Colon (tissue), 2 donors: ENCODE results near the gene KLHL17.

ENCODE experiments used
- FAIRE-seq: peaks from 2 replicates; lab custom pipeline; 2012; peaks lifted over from hg19 to GRCh38; lab: Jason Lieb, UNC
- donor health status: control.
- donor health status: control.

Gene KLHL17

DNA sequence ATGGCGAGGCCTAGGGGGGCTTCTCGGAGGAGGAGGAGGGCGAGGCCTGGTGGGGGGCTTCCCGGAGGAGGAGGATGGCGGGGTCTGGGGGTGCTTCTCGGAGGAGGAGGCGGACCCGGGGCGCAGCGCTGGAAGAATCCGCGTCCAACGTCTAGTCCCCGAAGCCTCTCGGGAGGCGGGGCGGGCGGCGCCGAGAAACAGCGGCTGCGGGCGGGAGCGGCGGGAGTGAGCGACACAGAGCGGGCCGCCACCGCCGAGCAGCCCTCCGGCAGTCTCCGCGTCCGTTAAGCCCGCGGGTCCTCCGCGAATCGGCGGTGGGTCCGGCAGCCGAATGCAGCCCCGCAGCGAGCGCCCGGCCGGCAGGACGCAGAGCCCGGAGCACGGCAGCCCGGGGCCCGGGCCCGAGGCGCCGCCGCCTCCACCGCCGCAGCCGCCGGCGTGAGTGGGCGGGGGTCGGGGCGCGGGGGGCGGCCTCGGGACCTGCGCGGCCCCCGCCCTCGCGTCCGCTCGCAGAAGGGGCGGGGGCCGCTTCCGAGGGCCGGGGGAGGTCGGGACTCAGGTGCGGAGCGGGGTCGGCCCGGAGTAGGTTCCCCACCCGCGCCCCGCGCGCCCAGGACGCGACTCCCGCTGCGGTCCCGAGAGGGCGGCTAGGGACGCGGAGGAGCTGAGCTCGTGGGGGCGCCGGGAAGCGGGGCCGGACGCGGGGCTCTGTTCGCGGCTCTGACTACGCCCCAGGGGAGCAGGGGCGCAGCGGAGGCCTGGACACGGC lies at the start of gene KLHL17:
KLHL17 (plus strand) TSS at position 222 of the 769 bp plus-strand sequence; CDS start at position 332, 110 bp downstream.
- FAIRE-seq: no peak

DNA sequence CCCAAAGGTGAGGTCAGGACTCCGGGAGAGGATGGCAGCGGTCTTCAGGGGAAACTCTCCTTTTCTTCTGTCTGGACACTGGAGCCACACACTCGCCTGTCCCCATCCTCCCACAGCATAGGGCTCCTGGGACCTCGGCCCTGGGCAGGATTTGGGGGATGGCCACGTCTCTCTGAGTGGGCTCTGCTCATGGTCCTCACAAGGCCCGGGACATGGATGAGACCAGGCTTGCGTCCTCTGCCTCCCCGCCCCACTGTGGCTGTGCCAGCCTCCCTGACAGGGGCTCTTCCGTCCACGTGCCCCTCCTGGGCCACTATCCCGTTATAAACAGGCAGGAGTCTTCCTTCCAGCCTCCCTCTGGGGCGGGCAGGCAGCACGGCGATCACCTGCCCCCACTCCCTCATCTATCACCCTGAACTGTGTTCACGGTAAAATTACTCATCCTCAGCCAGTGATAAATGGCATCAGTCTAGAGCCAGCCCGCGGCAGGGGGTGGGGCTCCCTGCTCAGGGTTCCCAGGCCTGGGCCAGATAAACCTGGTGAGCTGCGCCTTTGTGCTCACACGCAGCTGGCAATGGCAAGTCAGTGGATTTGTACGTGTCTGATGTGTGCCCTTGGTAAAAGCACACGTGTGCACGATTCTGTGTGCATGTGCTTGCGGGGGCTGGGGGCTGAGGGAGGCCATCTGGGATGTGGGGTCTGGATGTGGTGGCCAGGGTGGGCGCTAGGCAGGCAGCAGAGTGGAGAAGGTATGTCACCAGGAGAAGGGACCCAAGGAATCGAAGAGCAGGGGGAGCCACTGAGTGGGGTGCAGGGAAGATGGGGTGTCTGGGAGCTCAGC lies 49.3 kb upstream of the KLHL17 start:
- FAIRE-seq: no peak

DNA sequence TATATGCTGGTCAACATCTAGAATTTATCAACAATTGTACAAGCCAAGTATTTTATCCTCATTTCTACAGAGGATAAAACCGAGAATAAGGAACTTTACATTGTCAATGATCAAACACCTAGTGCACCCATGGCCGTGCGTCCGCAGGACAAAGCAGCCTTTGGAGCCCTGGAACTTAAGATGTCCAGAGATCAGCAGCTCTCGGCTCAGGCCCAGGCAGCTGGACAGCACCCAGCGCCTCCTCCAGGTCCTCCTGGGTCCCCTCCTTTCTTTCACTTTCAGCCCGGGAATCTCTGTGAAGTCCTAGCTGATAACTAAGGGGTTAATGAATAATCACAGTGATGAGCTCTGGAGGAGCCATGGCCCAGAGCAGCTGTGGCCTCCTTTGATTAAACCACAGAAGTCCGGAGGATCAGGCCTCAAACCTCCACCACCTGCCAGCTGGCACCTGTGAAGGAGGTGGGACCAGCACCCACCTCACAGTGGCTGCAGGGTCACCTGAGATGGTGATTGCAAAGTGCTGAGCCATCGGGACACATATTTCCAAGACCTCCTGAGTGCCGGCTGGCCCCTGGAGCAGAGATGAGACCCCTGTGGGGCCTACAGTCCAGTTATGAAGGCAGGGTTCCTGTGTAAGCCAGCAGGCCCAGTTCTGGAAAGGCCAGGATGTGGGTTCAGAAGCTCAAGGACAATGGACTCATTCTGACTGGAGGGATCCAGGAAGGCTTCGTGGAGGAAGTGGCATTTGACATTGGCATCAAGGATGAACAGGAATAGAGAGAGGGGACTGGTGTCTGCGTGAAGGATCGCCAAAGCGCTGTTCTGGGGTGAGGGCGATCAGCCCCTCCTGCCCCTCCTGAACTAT lies 48.3 kb upstream of the KLHL17 start:
- FAIRE-seq: no peak

DNA sequence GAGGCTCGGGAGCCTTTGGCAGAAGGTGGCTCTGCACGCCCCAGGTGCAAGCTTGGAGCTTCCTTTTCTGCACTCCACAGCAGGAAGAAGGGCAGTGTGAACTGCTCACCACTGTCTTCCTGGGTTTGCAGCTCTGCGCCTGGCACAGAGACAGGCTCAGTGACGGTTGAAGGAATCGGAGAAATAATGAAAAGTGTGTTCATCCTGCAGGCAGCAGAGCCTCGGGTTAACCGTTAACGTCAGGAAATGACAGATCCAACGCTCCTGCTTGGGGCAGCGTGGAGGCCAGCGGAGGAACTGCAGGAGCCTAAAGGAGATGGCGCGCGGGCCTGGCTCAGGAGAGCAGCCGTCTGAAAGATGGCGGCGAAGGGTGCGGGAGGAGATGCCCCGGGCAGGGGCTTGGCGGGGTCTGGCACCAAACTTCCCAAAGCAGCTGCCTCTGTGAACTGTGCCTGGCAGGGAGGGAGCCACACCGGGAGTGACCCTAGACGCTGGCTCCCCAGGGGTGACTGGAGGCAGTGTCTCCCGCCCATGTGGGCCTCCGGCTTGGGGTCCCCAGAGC lies 47.6 kb upstream of the KLHL17 start:
- no peak for FAIRE-seq

DNA sequence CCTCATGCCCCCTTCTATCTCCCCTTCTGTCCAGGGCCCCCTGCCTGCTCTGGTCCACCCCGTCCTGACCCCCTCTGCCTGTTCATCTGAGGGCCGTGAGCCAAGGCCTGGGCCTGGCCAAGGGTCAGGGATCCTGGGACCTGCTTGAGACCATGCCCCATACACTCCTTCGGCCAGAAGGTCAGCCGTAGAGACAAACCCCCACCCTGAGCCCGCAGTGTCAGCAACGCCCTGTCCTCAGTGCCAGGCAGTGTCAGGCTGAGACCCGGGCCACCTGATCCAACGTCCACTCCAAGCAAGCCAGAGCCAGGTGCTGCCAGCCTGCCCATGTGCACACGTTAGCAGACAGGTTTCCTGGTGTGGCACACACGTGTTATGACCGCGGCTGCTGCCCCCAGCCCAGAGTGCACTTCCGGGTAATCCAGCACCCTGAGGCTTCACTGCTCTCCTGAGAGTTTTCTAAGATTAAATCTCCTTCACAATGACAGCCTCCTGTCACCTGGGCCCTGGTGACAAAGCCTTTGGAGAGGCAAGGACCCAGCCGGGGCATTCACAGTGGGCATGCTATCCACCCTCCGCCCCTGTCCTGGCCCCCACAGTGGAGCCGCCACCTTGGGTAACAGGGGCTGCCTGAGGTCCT lies 46.8 kb upstream of the KLHL17 start:
- FAIRE-seq: no peak

DNA sequence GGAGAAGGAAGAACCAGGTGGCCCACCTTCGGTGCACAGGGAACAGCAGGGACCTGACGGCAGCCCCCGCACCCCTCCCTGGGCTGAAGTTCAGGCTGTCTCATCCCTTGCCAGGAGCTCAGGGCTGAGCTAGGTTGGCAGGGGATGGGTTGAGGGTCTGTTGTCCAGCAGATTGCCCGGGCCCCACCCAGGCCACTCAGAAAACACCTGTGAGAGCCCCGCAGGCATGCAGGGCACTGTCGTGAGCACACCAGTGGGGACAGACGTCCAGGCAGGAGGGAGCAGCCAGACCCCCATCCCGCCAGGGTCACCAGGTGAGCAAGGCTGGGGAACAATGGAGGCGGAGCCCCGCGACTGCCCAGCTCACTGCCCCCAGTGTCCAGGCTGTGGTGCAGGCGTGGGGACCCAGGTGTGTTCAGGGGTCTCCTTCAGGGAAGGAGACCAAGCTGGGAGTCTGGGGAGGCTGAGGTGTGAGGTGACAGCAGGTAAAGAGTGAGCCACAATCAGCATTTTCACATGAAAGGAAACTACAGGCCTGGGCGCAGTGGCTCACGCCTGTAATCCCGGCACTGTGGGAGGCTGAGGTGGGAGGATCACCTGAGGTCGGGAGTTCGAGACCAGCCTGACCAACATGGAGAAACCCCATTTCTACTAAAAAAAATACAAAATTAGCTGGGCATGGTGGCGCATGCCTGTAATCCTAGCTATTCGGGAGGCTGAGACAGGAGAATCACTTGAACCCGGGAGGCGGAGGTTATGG lies 46.1 kb upstream of the KLHL17 start:
- no peak for FAIRE-seq

DNA sequence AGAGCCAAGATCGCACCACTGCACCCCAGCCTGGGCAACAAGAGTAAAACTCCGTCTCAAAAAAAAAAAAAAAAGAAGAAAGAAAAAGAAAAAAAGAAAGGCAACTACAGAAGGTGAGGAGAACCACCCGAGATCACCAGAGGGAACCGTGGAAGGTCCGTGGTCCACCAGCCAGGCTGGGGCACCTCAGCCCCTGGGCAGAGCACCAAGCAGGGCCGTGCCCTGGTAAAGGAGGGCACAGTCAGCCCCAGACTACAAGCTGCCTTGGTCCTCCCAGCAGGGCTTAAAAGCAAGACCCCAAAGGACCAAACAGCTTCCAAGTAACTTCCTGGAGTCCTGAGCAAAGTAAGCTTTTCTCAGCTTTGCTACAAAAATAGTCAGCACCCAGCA lies 45.5 kb upstream of the KLHL17 start:
- no peak for FAIRE-seq

DNA sequence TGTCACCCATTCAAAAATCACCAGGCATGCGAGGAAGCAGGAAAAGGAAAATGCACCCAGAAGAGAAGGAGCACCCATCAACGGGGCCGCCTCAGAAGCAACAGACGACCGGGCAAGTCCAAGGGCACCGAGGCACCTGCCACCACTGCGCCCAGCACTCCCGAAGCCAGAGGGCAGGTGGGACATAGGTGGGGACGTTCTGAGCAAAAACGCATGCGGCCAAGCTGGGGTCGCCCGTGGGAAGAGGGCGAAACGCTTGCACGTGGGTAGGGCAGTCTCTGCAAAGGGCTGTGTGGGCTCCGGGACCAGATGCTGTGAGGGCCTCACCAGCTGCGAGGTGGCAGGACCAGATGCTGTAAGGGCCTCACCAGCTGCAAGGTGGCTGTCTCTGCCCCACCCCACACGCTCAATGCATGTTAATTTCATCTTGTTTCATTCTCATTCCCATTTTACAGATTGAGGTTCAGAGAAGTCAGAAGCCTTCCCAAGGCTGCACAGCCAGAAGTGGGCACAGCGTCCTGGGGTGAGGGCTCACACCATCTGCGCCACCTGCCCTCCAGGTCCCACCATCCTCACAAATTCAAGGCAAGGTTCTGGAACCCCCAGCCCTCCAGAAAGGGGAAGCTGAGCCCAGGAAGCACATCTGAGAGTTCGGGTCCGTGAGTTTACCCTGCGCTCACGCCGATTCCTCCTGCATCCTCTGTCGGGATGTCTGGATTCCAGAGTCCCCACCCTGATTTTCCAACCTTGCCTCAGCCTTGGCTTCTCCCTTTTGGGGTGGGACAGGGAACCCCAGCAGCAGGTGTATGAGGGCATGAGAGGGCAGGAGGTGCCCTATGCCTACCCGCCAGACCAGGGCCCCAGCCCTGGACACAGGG lies 44.9 kb upstream of the KLHL17 start:
- FAIRE-seq: no peak

DNA sequence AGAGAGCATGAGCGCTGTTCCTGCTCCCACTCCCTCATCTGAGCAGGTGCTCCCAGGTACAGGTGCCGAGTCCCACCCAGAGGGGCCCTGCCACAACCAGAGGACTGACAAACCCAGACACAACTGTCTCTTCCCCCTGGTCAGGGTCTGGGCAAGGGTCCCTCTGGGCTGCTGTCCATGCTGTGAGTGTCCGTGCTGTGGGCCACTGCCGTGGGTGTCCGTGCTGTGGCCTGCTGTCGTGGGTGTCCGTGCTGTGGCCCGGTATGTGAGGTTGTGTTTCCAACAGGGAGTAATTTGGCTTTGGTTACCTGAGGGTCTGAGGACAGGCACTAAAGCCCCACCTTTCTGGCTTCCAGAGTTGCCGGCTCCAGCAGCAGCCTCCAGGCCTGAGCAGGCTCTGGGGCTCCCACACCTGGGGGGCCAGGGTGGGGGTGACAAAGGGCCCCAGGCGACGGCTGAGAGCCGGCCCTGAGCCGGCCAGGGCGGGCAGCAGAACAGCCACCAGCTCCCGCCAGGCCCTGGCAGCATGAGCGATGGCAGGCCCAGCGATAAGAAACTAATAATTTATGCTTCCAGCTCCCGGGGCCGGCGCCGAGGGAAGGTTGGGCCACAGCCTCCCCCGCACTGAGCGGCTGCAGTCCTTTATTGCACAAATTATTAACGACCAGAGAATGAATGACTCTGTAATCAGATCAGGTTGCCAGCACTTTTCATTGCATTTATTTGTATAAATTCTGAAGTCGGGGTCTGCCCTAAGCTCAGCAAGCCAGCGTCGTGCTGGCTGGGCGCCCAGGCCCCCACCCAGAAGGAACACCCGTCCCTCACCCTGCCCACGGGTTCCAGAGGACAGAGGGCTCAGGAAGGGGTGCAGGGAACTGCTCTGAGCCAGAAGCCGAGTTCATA lies 44.0 kb upstream of the KLHL17 start:
- no peak for FAIRE-seq

DNA sequence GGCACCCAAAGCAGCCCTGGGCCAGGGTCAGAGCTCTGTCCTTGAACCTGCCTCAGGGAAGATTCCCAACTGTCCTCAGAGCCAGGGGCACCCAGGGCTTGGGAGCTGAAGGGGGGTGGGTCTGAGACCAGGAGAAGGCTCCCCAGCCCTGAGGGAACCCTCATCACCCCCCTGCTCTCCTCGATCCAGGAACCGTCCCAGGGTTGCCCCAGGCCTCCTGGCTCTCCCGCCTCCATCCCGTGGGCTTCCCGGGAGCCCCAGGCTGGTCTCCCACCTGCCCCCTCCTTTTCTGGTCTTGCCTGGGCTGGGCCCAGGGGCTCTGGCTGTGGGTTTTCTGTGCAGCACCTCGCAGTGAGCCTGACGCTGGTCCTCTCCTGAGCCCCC lies 43.3 kb upstream of the KLHL17 start:
- no peak for FAIRE-seq

DNA sequence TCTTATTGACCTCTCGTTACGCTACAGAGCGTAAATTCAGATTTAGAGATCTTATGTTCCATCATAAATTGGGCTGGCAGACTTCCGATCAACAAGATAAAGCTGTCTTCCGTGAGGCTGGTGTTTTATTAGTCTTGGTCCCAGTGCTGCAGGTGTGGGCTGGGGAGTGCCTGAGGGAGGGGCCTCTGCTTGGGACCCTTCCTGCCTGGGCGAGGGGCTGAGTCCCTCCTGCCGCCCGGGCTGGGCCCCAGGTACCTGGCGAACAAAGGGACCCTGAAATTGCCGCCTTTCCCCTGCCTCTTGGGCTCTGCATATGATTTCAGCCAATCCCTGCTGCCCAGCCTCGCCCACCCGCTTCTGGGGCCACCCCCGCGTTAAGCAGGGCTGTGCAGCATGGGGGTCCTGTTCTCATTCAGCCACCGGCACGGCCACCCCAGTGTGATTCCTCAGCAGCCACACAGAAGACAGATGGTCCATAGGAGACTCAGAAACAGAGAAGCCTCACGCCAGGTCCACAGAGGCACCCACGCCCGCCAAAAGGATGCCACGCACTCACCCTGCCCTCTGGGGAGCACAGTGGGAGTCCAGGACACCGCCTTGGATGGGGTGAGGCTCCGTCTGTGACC lies 42.8 kb upstream of the KLHL17 start:
- FAIRE-seq: no peak

DNA sequence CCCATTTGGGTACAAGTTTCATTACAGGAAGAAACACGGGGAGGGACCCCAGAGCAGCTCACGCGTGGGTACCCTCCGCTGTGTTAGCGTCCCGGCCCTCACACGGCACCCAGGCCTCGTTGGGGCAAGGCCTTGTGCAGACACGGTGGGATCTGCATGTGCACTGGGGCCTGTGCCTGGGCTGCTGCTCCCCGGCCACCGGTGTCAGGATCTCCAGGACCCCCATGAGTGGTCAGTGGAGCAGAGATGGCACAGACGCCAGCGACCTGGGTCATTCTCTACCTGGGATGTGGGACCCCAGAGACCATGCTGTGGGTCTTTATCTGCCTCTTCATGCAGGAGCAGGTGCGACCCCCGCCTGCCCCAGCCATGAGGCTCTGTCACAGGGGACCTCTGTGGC lies 42.0 kb upstream of the KLHL17 start:
- no peak for FAIRE-seq

DNA sequence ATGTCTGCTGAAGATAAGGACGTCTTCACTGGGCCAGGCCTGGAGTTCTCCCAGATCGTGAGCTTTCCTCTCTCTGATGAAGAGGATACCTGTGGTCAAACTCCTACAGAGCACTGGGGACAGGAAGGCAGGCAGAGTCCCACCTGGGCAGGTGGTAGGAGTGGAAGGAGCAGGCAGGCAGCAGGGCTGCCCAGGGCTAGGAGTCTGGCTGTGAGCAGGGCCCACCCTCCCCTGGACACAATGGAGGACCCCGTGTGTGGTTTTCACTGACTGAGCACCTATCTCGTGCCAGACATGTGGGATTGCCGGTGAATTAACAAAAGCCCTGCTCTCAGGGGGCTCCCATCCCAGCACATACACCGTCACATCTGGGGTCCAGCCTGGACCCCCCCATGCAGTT lies 41.5 kb upstream of the KLHL17 start:
- no peak for FAIRE-seq

DNA sequence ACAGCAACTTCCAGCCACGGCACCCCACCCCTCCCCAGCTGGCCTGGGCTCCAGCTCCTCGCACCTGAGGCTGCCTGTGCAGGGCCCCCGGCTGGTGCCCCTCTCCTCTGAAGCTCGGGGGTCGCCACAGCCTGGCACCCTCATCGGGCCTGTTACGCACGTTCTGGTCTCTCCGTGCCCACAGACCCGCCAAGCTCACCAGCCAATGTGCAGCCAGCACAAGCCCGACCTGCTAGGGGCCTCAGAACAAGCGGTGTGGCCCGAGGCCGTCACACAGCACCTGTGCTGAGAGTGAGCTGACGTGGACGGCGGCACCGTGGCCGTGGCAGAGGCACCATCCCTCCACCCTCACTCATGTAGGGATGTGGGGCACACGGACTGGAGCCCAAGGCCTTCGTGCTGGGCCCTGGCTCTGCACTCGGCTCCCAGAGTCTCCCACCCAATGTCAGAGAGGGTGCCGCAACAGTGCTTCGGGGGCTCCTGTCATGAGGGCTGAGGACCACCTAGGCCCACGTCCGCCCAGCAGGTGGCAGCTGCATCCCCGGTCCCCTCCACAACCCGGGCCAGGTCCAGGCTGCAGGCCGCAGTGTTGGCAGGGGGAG lies 41.0 kb upstream of the KLHL17 start:
- no peak for FAIRE-seq

DNA sequence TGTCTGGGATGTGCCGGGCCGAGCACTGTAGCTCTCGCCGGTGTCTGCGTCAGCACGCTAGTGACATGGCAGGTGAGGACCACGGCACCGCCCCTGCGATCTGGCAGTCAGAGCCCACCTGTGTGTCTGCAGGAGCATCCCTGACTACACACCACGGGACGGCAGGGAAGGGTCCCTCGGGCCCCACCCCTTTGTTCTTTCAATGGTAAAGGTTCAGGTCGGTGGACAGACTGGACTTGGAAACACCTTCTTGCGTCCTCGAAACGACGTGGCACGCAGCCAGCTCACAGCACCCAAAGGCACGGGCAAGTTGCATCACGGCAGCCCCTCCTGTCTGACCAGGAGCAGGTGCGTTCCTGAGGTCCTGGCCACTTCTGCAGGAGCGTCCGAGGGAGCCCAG lies 40.4 kb upstream of the KLHL17 start:
- FAIRE-seq: no peak

DNA sequence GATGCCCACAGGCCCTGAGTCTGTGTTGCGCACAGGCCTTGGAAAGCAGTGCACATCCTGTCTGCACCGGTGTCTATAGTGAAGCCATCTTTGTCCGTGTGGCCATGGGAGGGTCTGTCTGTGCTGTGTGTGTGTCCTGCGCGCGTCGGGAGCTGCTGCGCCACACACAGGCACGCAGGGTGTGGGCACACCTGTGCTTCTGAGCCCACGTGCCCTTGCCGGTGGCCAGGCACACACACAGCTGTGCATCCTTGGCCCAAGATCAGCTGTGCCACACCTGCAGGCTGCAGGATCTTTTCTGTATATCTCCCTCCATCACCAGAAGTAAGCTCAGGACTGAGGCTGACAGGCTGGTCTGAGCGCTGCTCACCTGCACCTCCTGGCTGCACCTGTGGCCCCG lies 39.9 kb upstream of the KLHL17 start:
- FAIRE-seq: no peak

DNA sequence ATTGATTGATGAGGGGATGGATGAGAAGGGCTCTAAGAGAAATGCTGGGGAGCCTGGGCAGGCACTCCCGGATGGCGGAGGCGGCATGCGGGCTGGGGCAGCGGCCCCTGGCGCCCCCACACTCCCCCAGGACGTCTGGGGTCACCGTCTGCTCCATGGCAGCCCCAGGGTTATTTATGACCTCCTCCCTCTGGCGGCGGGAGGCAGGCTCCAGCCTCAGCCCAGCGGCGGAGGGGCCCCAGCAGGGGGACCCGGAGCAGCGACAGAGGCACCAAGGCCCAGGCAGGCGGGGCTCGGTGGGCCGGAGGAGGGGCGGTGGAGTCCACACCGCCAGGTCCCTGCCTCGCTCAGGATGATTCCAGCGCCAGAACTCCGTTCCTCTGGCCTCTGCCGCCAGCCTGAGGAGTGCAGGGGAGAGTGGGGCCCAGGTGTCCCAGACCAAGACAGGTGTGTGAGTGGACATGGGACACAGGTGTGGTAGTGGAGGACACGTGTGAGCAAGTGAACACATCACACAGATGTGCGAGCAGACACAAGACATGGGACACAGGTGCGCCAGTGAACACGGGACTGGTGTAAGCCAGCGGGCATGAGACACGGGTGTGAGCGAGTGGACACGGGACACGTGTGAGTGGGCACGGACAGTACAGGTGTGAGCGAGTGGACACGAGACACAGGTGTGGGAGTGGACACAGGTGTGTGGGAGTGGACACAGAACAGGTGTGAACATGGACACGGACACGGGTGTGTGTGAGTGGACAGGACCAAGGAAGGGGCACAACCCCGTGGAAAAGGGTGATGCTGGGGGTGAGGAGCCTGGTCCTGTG lies 39.2 kb upstream of the KLHL17 start:
- no peak for FAIRE-seq
